NCI-H2171 (cell line): ENCODE measurements around the gene KCTD16.
A peak's percentile ranks its signal among the peaks of the same experiment; 100 is the strongest.

Experiments
- DNase-seq: peaks from one replicate; lab custom pipeline; 2025; lab: John Stamatoyannopoulos, UW

The KCTD16 gene

DNA sequence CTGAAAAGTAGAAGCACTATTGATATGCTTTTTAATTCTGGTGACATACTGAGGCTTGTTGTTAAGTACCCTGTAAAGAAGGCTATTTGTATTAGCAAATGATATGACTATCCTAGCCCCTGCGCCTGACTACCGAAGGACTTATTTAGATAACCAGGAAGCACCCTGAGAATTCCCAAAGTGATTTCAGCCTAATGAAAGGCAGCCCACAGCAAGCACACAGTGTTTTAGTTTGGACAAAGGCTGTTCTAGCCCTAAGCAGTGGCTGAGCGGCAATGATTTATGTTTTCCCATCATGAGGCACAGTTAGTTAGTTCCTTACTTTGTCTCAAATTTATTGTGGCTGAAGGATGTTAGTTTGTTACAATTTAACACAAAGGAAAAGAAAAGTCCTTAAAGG lies 235.3 kb downstream of the KCTD16 start:
- no peak for DNase-seq

DNA sequence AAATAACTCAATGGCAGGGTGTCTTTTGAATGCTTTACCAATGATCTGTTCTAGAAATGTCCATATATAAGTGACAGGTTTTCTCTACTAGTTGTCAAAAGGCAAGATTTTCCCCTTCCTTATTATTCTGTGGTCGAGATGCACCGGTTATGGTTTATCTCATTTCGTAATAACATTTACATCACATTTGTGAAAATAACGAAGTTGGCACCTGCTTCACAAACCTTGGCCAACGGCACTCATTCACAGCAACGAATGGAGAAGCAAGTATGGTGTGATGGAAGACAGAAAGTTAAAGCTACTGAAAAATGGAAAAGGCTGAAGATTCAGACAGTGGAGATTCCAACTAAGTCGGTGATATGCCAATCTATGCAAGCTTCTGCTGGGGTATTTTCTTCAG lies 235.8 kb downstream of the KCTD16 start:
- DNase-seq, result no peak

GRCh38 chr5:144414202-144415029 lies 243.7 kb downstream of the KCTD16 start:
- DNase-seq, result no peak

DNA sequence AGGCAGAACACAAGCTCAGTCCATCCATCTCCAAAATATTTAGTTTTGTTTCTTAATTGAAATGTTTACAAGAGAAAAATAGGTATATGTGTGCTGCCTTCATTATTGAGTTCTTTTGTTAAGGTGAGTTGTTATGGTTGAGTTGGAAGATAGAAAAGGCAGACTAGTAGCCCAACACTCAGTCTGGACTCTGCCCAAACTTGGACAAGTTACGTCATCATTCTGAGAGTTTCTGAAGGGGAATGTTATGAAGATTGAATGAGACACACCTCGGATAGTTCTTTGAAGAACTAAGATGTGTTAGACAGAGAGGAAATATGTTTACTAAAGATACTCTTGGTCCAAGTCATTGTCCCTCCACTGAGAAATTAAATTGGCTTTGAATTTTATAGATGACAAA lies 245.5 kb downstream of the KCTD16 start:
- no peak for DNase-seq

DNA sequence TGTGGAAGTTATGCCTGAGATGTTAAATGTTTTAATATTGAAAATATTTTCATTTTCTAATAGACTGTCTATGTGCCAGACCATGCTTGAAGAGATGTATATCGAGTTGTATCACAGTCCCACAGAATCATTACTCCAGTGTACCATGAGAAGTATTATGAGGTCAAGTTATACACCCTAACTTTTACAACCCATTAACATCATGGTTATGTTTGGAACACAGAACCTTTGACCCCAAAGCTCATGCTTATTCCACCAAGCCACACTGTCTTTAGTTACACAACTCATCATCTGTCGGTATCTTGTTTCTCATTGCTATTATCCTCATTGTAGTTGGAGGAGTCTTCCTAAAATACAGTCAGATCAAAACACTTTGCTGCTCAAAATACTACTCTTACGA lies 248.0 kb downstream of the KCTD16 start:
- DNase-seq, result no peak

- DNase-seq, result no peak
Measured at GRCh38 chr5:144421411-144421810, 250.7 kb downstream of the KCTD16 start.

DNA sequence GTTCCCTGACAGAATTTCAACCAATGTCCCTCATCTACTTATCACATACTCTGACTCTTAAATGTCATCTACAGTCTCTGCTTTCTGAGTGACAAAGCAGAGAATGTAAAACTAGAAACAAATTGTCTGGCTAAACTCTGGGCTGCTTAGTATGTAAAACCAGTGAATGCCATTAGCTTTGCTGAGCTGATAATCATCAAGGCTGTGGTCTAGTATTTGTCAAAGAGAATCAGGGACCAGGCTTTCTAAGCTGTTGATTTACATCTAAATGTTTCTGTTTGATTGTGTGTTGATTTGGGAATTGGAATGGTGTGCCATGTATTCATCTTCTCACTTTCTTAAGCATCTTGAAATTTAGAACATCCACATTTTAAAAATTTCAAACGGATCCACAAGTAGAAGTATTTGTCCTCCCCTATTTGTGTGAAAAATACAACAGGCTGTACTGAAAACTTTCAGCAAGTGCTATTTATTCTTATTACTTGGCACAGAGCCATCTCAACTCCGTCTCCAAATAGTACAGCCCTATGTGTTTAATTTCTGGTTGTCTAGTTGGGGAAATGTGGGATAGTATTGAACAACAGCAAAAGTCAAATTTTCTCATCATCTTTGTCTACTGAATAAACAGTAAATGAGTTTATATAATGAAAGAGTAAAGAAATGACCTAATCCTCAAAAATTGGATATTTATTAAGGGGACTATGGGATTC lies 251.5 kb downstream of the KCTD16 start:
- DNase-seq, result no peak

GRCh38 chr5:144427866-144428265 lies 257.2 kb downstream of the KCTD16 start:
- DNase-seq, result no peak

DNA sequence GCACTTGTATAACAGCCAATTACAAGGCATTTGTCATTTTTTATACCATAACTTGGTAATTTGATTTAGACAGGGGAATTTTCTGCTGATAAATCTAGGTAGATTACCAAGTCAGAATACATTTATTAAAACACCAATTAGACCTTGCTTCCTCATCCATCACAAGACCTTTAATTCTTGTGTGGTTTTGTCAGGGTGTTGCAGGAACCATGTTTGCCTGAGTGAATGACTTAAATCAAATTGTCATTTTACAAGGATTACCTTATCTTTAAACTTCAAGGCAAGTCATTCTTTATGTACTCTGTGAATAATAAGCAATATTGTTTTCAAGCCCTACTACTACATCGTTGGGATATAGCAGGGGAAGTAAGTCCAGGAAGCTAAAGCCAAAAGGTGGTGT lies 257.7 kb downstream of the KCTD16 start:
- no peak for DNase-seq

GRCh38 chr5:144429405-144429804 lies 258.7 kb downstream of the KCTD16 start:
- no peak for DNase-seq

DNA sequence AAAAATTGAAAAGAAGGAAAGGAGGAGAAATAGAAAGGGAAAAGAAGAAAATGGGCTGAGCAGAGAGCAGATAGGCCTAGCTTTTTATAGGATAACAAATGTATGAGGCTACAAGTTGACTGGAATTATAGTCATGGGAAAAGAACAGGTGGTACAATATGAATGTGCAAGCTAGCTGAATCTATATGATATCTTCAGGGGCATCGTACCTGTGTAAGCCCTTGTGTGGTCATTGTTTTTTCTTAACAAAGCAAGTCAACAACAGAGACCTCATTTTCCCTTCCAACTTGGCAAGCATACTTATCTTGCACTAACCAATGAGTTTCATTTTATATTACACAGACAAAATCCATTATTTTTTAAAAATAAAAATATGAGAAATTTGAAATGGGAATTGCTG lies 259.2 kb downstream of the KCTD16 start:
- no peak for DNase-seq

DNA sequence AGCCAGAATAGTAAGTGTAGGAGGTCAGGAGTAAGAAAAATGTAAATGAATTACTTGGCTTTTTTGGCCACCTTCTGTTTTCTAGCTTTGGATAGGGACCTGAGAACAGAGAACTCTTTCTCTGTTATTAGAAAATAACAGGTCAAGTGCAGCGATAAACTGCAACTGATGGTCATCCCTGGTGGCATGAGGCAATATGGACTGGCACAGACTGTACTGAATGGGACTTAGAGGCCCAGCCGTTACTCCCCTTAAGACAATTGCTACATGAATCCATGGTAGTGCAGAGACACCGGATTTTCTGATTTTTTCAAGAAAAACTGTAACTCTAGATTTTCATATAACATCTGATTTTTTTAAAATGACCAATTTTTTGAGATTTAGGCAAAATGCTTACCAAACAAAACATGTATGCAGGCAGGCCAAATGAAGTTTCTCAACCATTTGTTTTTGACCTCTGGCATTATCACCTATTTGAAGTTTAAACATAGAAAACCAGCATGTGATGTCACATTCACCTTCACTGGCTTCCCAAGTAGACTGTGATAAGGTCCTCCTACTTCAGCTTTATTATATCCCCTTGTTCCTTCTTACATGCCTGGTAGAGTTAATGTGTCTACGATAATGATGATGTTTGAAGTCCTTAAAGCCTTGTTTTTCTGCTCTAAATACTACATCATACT lies 262.6 kb downstream of the KCTD16 start:
- no peak for DNase-seq

- no peak for DNase-seq
Measured at GRCh38 chr5:144433893-144434292, 263.2 kb downstream of the KCTD16 start.

DNA sequence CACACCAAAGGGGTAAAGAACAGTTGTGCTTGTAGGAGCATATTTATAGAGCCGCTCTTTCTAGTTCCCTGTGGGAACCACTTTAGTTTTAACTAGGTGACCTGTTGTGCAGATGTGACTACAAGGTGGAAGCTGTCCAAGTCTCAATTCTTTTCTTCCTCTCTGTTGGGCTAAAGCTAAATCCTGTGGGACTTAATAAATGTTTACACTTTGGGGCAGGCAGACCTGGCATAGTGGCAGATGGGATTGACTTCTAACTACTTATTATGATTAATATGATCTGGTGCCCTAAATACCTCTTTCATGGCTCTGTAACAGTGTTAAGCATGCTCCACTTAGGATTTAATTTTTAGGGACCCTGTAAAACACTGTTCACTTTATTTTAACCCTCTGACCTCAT lies 265.3 kb downstream of the KCTD16 start:
- DNase-seq, result peak; percentile 74

- DNase-seq, result no peak
Measured at GRCh38 chr5:144438237-144438636, 267.6 kb downstream of the KCTD16 start.

GRCh38 chr5:144448457-144448856 lies 277.8 kb downstream of the KCTD16 start:
- DNase-seq, result no peak

GRCh38 chr5:144451187-144451973 lies 280.7 kb downstream of the KCTD16 start:
- no peak for DNase-seq

DNA sequence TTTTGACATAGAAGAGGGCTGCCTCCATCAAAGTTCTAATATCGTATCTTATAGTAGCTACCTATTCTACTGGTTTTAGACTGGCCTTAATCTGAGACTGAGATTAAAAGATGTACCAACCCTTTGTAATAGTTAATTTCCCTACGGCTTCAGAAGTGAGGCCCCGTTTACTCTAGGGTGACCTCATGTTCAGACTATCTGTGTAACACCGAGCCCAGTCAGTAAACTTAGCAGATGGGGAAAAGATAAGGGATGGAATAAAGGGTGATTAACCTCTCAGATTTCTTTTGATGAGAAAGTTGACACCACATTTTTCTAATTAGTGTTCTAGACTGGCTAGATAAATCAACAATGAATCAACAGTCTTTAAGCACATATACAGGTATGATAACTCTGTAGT lies 283.1 kb downstream of the KCTD16 start:
- DNase-seq, result no peak

- no peak for DNase-seq
Measured at GRCh38 chr5:144457160-144457559, 286.5 kb downstream of the KCTD16 start.

DNA sequence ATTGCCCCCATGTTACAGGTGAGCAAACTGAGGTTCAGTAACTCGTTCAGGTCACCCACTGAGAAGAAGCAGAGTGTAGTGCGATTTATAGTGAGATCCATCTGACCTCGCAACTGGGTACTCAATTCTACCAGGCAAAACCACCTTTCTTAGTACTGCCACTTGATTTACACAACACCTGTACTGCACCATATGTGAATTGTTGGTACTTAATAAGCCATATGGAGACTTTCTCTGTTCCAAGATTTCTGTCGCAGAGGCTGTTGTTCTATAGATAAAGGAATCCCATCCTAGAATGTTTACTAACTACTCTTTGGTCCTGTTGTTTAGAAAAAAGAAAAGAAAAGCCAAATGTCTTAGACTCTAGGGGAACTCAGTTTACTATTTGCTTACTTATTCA lies 287.5 kb downstream of the KCTD16 start:
- peak; percentile 18 for DNase-seq

- DNase-seq, result no peak
Measured at GRCh38 chr5:144460600-144460999, 289.9 kb downstream of the KCTD16 start.

DNA sequence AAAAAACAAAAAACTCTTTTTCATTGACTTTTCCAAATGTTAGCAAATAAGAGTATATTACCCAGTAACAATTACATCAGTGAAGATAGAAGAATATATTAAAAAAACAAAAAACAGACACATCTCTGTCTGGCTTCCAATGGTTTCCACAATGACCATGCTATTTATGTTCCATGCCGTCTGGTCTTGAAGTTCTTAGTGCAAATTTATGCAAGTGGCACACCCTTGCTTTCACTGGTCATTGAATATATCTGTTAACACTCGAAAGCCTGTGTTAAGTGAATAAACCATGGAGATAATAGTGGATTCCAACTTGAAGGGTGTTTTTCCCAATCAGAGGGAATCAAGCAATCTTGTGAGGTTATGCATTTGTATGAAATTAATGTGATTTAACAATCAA lies 291.9 kb downstream of the KCTD16 start:
- no peak for DNase-seq
